Peyer's patch (tissue), 4 donors: ENCODE data around the gene ZNF786. TPM values are rescaled to one million over a fixed set of nuclear protein-coding genes. Genes with fewer than 3 reads are reported as not detected.

ENCODE experiments used
- DNase-seq, 3 donors: peaks; one replicate each; pipeline ENCODE4 v3.0.0-alpha.2; 2017 to 2019
- H3K27ac ChIP-seq, 4 donors: fragments of 200-600 bp; sonication (generic); one replicate each; pipeline ENCODE4 v1.5.1; 2016 to 2019
- H3K27me3 ChIP-seq, 2 donors: fragments of 200-600 bp; sonication (generic); one replicate each; pipeline ENCODE4 v1.5.1; 2019
- H3K36me3 ChIP-seq, 3 donors: fragments of 200-600 bp; sonication (generic); one replicate each; pipeline ENCODE4 v1.5.1; 2016 to 2019
- H3K4me1 ChIP-seq, 4 donors: fragments of 200-600 bp; sonication (generic); one replicate each; pipeline ENCODE4 v1.5.1; 2016 to 2019
- H3K4me3 ChIP-seq, 4 donors: fragments of 200-600 bp; sonication (generic); 1 replicate in 3 of 4; 2 replicates in 1 of 4; pipeline ENCODE4 v1.5.1; 2016 to 2019; ENCODE audit warnings: mild to moderate bottlenecking in 1 of 4
- H3K9me3 ChIP-seq, 4 donors: fragments of 200-600 bp; sonication (generic); one replicate each; pipeline ENCODE4 v1.5.1; 2016 to 2019; ENCODE audit warnings: mild to moderate bottlenecking in 1 of 4
- CTCF ChIP-seq, 6 experiments: fragments of 450-650 bp in 4 of 6; fragments of 200-600 bp in 2 of 6; sonication (generic) in 1 of 6; IDR thresholded peaks; one replicate each; pipeline ENCODE4 v1.5.1; 2017 to 2019; ENCODE audit warnings: antibody characterized with exemption in 6 of 6, mild to moderate bottlenecking in 3 of 6, moderate library complexity in 1 of 6
- POLR2A ChIP-seq, 2 donors: fragments of 450-650 bp; IDR thresholded peaks; one replicate each; pipeline ENCODE4 v1.5.1; 2017; ENCODE audit warnings: antibody characterized with exemption in 2 of 2, mild to moderate bottlenecking in 2 of 2, moderate library complexity in 2 of 2
- total RNA-seq, 4 donors: library from RNA; depleted of rRNA; stranded (reverse); fragments of >200 nt; gene quantifications; one replicate each; pipeline ENCODE4 v1.1.0, GENCODE V29; 2016

Gene ZNF786
- total RNA-seq, 4 donors from 2014 or later = 3.7 to 11.5 (median 7.6) TPM

- no peak overlapping the region for H3K4me3 ChIP-seq
- TF ChIP-seq POLR2A (IDR thresholded peaks at IDR 0.05) (no peak), CTCF (IDR thresholded peaks at IDR 0.05) (no peak)
- no peak for DNase-seq
- H3K4me1 ChIP-seq = no peaks in the 10 kb centered on the region
- no peaks in the 10 kb centered on the region for H3K9me3 ChIP-seq
- H3K36me3 ChIP-seq = no peaks in the 10 kb centered on the region
- no peak overlapping the region for H3K27ac ChIP-seq
- H3K27me3 ChIP-seq = no peaks in the 10 kb centered on the region
Measured at GRCh38 chr7:149104214-149104613, 13.7 kb upstream of the ZNF786 start.

- DNase-seq = no peak
- no peaks in the 10 kb centered on the region for H3K9me3 ChIP-seq
- no peaks in the 10 kb centered on the region for H3K36me3 ChIP-seq
- no peak overlapping the region for H3K27ac ChIP-seq
- TF ChIP-seq POLR2A (IDR thresholded peaks at IDR 0.05) (no peak), CTCF (IDR thresholded peaks at IDR 0.05) (no peak)
- no peak overlapping the region for H3K4me3 ChIP-seq
- H3K27me3 ChIP-seq = no peaks in the 10 kb centered on the region
- H3K4me1 ChIP-seq = no peaks in the 10 kb centered on the region
Measured at GRCh38 chr7:149103424-149103823, 12.9 kb upstream of the ZNF786 start.

- H3K4me3 ChIP-seq = no peak overlapping the region
- TF ChIP-seq POLR2A (IDR thresholded peaks at IDR 0.05) (no peak), CTCF (IDR thresholded peaks at IDR 0.05) (no peak)
- no peaks in the 10 kb centered on the region for H3K36me3 ChIP-seq
- H3K27me3 ChIP-seq = no peaks in the 10 kb centered on the region
- no peaks in the 10 kb centered on the region for H3K9me3 ChIP-seq
- no peak for DNase-seq
- H3K4me1 ChIP-seq = no peaks in the 10 kb centered on the region
- H3K27ac ChIP-seq = no peak overlapping the region
Measured at GRCh38 chr7:149102666-149103065, 12.1 kb upstream of the ZNF786 start.

- H3K36me3 ChIP-seq = no peaks in the 10 kb centered on the region
- no peak for TF ChIP-seq CTCF (IDR thresholded peaks at IDR 0.05)
- TF ChIP-seq POLR2A (IDR thresholded peaks at IDR 0.05) = no peak
- no peaks in the 10 kb centered on the region for H3K4me1 ChIP-seq
- H3K4me3 ChIP-seq = no peak overlapping the region
- H3K27me3 ChIP-seq = no peaks in the 10 kb centered on the region
- DNase-seq = no peak
- no peak overlapping the region for H3K27ac ChIP-seq
- no peaks in the 10 kb centered on the region for H3K9me3 ChIP-seq
Measured at GRCh38 chr7:149100821-149101220, 10.3 kb upstream of the ZNF786 start.

DNA sequence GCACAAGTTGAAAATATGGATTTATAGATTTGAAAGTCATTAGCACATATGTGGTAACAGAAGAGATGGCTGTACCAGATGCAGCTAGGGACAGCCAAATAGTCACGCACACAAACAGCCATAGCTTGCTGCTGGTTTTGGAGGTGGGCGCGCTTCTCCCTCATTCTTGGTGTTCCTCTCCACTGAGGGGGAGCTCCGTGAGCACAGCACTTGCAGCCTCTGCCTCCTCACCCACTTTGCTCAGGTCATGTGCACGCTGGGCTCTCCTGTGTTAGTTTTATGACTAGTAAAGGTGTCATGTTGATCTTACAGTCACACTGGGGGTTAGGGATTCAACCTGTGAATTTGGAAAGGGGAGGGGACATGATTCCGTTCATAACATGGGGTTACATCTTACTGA is 8.5 kb upstream of the ZNF786 start:
- H3K27ac ChIP-seq = no peak overlapping the region
- no peaks in the 10 kb centered on the region for H3K27me3 ChIP-seq
- TF ChIP-seq POLR2A (IDR thresholded peaks at IDR 0.05) = no peak
- no peak for TF ChIP-seq CTCF (IDR thresholded peaks at IDR 0.05)
- no peaks in the 10 kb centered on the region for H3K9me3 ChIP-seq
- H3K4me1 ChIP-seq = no peaks in the 10 kb centered on the region
- H3K4me3 ChIP-seq = no peak overlapping the region
- H3K36me3 ChIP-seq = no peaks in the 10 kb centered on the region
- no peak for DNase-seq

- Histone ChIP-seq H3K9me3 (no peaks in the 10 kb centered on the region), H3K4me1 (peaks cover 0 to 2% (median 0%) of the 10 kb centered on the region in 4 donors), H3K27me3 (no peaks in the 10 kb centered on the region), H3K27ac (no peak overlapping the region), H3K36me3 (no peaks in the 10 kb centered on the region), H3K4me3 (no peak overlapping the region)
- no peak for DNase-seq
- TF ChIP-seq POLR2A (IDR thresholded peaks at IDR 0.05) = no peak
- no peak for TF ChIP-seq CTCF (IDR thresholded peaks at IDR 0.05)
Measured at GRCh38 chr7:149097088-149097487, 6.6 kb upstream of the ZNF786 start.
